Right ventricle myocardium superior (tissue), 1 donor: ENCODE data around the gene POU3F2. TPM values are rescaled to one million over a fixed set of nuclear protein-coding genes. Genes with fewer than 3 reads are reported as not detected.

ENCODE experiments used
- ATAC-seq: fragments of 200-7000 bp; cut with Tn5 transposase; one replicate; pipeline ENCODE4 v1.9.1; 2020; ENCODE audit warnings: mild to moderate bottlenecking; ENCODE audit not compliant: poor library complexity
- DNase-seq: peaks from one replicate; pipeline ENCODE4 v3.0.0-alpha.2; 2020
- intact Hi-C: fragments of 100-400 bp; cut with DNase I; formaldehyde crosslinking; loops from one replicate; pipeline ENCODE4 v1.11.2; 2022
- total RNA-seq: library from RNA; stranded (reverse); fragmentation: NEBNext Ultra II Directional; extraction: Animal tissue kit (Norgen Biotek cat#: 25700); gene quantifications from one replicate; pipeline ENCODE4 v1.2.1, GENCODE V29; 2021
- donor health status: DM: no; HTN: yes; CAD: no; lungs with severe emphysema.

The POU3F2 gene
- total RNA-seq, 1 donor from 2014 or later: not detected

DNA sequence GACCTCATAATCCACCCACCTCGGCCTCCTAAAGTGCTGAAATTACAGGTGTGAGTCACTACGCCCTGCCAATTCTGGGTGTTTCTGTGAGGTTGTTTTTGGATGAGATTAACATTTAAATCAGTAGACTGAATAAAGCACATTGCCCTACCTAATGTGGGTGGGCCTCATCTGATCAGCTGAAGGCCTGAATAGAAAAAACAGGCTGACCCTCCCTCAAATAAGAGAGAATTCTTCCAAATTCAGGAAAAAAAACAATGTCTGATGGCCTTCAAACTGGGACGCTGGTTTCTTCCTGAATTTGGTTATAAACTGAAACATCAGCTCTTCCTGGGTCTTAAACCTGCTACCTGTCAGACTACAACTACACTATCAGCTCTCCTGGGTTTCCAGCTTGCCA is 51.0 kb downstream of the POU3F2 start:
- ATAC-seq (no peak), DNase-seq (no peak)
- intact Hi-C loops: no loop called here

DNA sequence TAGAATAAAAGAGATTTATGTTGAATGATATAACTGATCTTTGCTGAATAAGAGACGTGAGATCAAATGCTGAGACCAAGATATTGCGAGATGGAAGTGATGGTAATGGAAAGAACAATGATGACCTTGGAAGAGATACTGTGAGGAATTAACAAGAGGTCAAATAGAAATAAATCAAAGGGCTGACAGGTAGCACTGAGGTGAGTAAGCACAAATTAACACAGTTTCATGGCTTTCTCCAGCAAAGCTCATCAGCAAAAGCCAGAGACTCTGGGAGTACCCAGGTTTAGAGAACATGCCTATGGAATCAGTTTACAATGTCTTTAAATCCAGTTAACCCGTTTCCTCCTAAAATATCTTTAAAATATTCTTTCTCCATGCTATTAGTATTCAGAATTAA is 53.3 kb downstream of the POU3F2 start:
- intact Hi-C loops: no loop called here
- DNase-seq (no peak), ATAC-seq (no peak)

Other genes starting within 250 kb of the POU3F2 start
- 17.3 TPM for gene FBXL4, start 113.4 kb downstream of the POU3F2 start, total RNA-seq